ENCODE results near the gene MRPL24.

Gene MRPL24

GRCh38 chr1:156709757-156710489 is 31.0 kb downstream of the MRPL24 start:
- DNase-seq (ENCODE audit: low spot score) = no peak

- DNase-seq (ENCODE audit: low spot score) = no peak
Measured at GRCh38 chr1:156709031-156709430, 31.9 kb downstream of the MRPL24 start.

- no peak for DNase-seq (ENCODE audit: low spot score)
Measured at GRCh38 chr1:156708218-156708661, 32.6 kb downstream of the MRPL24 start.

- DNase-seq (ENCODE audit: low spot score) = no peak
Measured at GRCh38 chr1:156707417-156708217, 33.3 kb downstream of the MRPL24 start.

GRCh38 chr1:156706657-156707416 is 34.1 kb downstream of the MRPL24 start:
- no peak for DNase-seq (ENCODE audit: low spot score)

- DNase-seq (ENCODE audit: low spot score) = no peak
Measured at GRCh38 chr1:156705918-156706656, 34.8 kb downstream of the MRPL24 start.

GRCh38 chr1:156705321-156705917 is 35.5 kb downstream of the MRPL24 start, which contains the start of gene CRABP2:
TSS of gene CRABP2 (minus strand) at chr1:156705583. CDS start at chr1:156705446, 137 bp downstream.
- no peak for DNase-seq (ENCODE audit: low spot score)

- DNase-seq (ENCODE audit: low spot score) = peak; percentile 42
Measured at GRCh38 chr1:156704930-156705320, 36.0 kb downstream of the MRPL24 start.

GRCh38 chr1:156704166-156704711 is 36.6 kb downstream of the MRPL24 start:
- no peak for DNase-seq (ENCODE audit: low spot score)

- DNase-seq (ENCODE audit: low spot score) = no peak
Measured at GRCh38 chr1:156703741-156704140, 37.1 kb downstream of the MRPL24 start.

- no peak for DNase-seq (ENCODE audit: low spot score)
Measured at GRCh38 chr1:156703336-156703735, 37.6 kb downstream of the MRPL24 start.

- no peak for DNase-seq (ENCODE audit: low spot score)
Measured at GRCh38 chr1:156700736-156701531, 40.0 kb downstream of the MRPL24 start.

- no peak for DNase-seq (ENCODE audit: low spot score)
Measured at GRCh38 chr1:156698995-156699394, 41.9 kb downstream of the MRPL24 start.

GRCh38 chr1:156697481-156697880 is 43.4 kb downstream of the MRPL24 start:
- DNase-seq (ENCODE audit: low spot score) = no peak

GRCh38 chr1:156696755-156697154 is 44.1 kb downstream of the MRPL24 start:
- DNase-seq (ENCODE audit: low spot score) = no peak

GRCh38 chr1:156694690-156694962 is 46.3 kb downstream of the MRPL24 start:
- DNase-seq (ENCODE audit: low spot score) = no peak

- DNase-seq (ENCODE audit: low spot score) = no peak
Measured at GRCh38 chr1:156693848-156694689, 46.8 kb downstream of the MRPL24 start.

- DNase-seq (ENCODE audit: low spot score) = no peak
Measured at GRCh38 chr1:156692925-156693847, 47.7 kb downstream of the MRPL24 start.

Data from kidney capillary endothelial cell (primary cell).